Measurements from ENCODE around the gene TAS2R3. TPM values are rescaled to one million over a fixed set of nuclear protein-coding genes. Genes with fewer than 3 reads are reported as not detected.

The TAS2R3 gene
- total and polyA plus RNA-seq, 2 of the 13 experiments (the other 11 are each of a cell fraction or from before 2014, with no cell fraction given), result 0.74 to 1.1 TPM

- peak; percentile 70; the same call in 1 of the 2 replicates for TF ChIP-seq ZNF784 (CRISPR knock-in tag; IDR thresholded peaks at IDR 0.05; ENCODE audit: borderline replicate concordance)
- TF ChIP-seq NCOA1 (CRISPR knock-in tag; IDR thresholded peaks at IDR 0.05), result no peak; the same call in 1 of the 2 replicates
- TF ChIP-seq POGK (CRISPR knock-in tag; conservative IDR thresholded peaks at IDR 0.05), result peak; percentile 95
- TF ChIP-seq ISX (CRISPR knock-in tag; conservative IDR thresholded peaks at IDR 0.05), result no peak
- TF ChIP-seq TBP (CRISPR knock-in tag; IDR thresholded peaks at IDR 0.05), result no peak
- TF ChIP-seq NR2F2 (IDR thresholded peaks at IDR 0.05; ENCODE audit: borderline replicate concordance, low read depth), result peak; percentile 61; the same call in 1 of the 2 replicates
- no peak for TF ChIP-seq NCOA5 (CRISPR knock-in tag; IDR thresholded peaks at IDR 0.05)
- peak; percentile 89 for TF ChIP-seq ZXDC (CRISPR knock-in tag; IDR thresholded peaks at IDR 0.05)
- TF ChIP-seq ZNF441 (CRISPR knock-in tag; IDR thresholded peaks at IDR 0.05; ENCODE audit: borderline replicate concordance), result no peak; the same call in 1 of the 2 replicates
- TF ChIP-seq MAFF (IDR thresholded peaks at IDR 0.05; ENCODE audit: low read depth, low read length), result no peak
- no peak for TF ChIP-seq ZNF616 (CRISPR knock-in tag; IDR thresholded peaks at IDR 0.05; ENCODE audit: low read depth)
- peak; percentile 89 for TF ChIP-seq ZNF280D (CRISPR knock-in tag; IDR thresholded peaks at IDR 0.05)
- peak; percentile 99 for TF ChIP-seq NR2C2 (CRISPR knock-in tag; IDR thresholded peaks at IDR 0.05; ENCODE audit: borderline replicate concordance)
- TF ChIP-seq ZNF280B (CRISPR knock-in tag; IDR thresholded peaks at IDR 0.05; ENCODE audit: borderline replicate concordance), result peak; percentile 59; the same call in 1 of the 2 replicates
- no peak for TF ChIP-seq ZNF75D (CRISPR knock-in tag; IDR thresholded peaks at IDR 0.05; ENCODE audit: borderline replicate concordance)
- TF ChIP-seq NONO (IDR thresholded peaks at IDR 0.05), result no peak
- peak; percentile 96 for TF ChIP-seq NONO (CRISPR knock-in tag; conservative IDR thresholded peaks at IDR 0.05)
Measured at GRCh38 chr7:141737836-141738591, 25.9 kb upstream of the TAS2R3 start, which contains the start of gene SSBP1 (continued).
